Posterior cingulate gyrus (tissue), 11 donors: ENCODE data around the gene IFI44.

Experiments
- DNase-seq, 10 donors: peaks; one replicate each; pipeline versions ENCODE4 v3.0.0 to v3.0.0-alpha.2; 2020 to 2021; ENCODE audit warnings: mixed read lengths in 3 of 10
- intact Hi-C: fragments of 100-400 bp; cut with DNase I; formaldehyde crosslinking; loops from one replicate; pipeline ENCODE4 v1.15.1; 2023

Gene IFI44, protein sequence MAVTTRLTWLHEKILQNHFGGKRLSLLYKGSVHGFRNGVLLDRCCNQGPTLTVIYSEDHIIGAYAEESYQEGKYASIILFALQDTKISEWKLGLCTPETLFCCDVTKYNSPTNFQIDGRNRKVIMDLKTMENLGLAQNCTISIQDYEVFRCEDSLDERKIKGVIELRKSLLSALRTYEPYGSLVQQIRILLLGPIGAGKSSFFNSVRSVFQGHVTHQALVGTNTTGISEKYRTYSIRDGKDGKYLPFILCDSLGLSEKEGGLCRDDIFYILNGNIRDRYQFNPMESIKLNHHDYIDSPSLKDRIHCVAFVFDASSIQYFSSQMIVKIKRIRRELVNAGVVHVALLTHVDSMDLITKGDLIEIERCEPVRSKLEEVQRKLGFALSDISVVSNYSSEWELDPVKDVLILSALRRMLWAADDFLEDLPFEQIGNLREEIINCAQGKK

DNA sequence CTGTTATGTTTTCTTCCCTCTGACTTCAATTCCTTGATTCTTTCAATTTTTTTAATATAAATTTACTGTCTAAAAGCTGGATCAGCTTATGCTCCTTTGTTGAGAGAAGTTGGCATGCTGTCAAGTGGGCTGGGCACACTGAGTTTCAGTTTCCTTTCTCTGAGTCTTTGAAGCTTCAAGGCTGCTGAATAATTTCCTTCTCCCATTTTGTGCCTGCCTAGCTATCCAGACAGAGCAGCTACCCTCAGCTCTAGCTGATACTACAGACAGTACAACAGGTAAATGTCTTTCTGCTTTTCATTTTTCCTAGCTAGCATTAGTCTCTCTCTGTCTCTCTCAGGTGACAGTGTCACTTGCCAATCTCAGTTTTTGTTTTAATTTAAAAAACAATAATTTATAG is at the start of gene IFI44:
TSS of gene IFI44 (plus strand) at position 204 of the 400 bp plus-strand sequence. CDS start 365 bp downstream, outside the sequence.
- intact Hi-C loops: loop anchor here (5.0 kb wide), 1 partner anchor 32 kb away; no protein-coding TSS in a partner anchor
- peak in 7 of 10 donors; percentile 27 to 83 (median 40) for DNase-seq

DNA sequence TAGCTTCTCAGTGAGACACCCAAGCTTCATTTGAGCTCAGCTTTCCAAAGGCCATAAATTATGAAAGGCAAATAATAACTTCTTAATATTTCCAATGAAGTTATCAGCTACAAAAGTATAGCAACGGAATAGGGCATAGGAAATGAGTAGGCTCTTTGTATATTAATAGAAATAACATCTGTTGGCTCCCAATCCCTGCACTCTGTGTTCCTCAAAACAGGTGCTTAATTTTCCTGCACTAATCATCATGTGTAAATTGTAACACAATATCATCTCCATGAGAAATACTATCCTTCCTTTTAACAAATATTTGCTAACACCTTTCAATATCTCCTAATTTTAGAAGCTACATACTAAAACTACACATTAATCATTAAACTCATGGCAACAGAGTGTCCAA is 48.6 kb upstream of the IFI44 start:
- intact Hi-C loops: no loop called here
- DNase-seq: no peak

DNA sequence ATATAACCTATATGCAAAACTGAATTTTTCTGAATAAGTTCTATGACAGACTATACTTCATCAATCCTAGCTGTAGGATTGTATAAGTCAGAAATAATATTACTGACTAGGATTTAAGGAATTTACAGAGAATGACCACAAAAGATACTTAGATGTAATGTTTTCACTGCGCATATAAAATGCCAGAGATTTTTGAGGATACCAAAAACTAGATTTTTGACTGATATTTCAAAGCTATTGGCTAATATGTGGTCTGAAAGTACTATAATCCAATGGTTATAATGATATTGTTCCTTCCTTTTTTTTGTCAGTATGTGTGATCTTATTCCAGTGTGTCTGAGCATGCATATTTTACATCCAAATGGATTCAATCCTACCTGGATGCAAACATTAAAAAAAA is 46.4 kb upstream of the IFI44 start:
- intact Hi-C loops: no loop called here
- no peak for DNase-seq

DNA sequence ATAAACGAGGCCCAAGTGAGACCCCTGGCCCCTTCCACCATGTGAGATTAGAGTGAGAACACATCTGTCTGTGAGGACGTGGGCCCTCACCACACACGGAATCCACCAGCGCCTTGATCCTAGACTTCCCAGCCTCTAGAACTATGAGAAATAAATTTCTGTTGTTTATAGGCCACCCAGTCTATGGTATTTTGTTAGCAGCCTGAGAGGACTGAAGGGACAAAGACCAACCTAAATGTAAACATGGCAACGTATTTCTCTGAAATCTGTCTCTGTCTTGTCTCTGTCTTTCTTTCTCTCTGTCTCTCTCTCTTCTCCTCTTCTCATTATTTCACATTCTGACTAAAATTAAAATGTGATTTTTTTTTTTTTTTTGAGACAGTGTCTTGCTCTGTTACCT is 45.0 kb upstream of the IFI44 start:
- intact Hi-C loops: loop anchor here (5.0 kb wide), 1 partner anchor 472 kb away; no protein-coding TSS in a partner anchor
- DNase-seq: no peak

DNA sequence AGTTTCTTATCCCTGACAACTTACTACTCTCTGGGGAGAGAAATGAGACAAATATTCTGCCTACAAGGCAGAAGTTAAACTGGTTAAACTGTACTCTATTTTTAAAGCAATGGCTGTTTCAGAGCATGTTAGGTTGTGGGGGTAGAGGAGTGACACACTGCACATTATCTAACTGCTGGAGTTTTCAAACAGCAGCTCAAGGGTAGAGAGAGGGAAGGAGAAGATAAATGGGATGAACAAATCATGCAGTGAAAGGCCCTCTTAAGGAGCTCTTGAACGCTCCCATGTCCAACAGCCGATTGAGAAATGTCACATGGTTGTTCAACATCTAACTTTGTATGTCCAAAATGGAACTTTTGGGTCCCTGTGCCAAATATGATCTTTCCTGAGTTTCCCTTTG is 43.4 kb upstream of the IFI44 start:
- intact Hi-C loops: loop anchor here (5.0 kb wide), 1 partner anchor 474 kb away; no protein-coding TSS in a partner anchor
- DNase-seq: no peak

DNA sequence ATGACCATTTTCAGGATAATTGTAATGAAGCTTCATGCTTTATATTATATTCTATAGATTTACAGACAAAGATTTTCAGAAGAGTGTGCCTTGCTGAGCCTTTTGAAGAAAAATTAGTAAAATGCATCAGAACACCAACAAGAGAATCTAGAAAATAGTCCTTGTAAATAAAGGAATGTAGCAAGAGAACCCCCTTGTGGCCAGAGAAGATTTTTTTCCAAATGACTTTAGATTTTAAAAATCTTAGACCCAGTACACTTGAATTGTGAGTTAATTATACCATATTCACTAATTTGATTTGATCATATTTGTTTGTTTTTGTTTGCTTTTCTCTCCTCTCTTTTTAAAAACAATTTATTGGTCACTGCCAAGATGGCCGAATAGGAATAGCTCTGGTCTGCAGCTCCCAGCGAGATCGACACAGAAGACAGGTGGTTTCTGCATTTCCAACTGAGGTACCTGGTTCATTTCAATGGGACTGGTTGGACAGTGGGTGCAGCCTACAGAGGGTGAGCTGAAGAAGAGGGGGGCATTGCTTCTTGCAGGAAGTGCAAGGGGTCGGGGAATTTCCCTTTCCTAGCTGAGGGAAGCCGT is 42.2 kb upstream of the IFI44 start:
- intact Hi-C loops: loop anchor here (1.0 to 5.0 kb wide), 2 partner anchors 462 to 475 kb away; no protein-coding TSS in a partner anchor
- no peak for DNase-seq

DNA sequence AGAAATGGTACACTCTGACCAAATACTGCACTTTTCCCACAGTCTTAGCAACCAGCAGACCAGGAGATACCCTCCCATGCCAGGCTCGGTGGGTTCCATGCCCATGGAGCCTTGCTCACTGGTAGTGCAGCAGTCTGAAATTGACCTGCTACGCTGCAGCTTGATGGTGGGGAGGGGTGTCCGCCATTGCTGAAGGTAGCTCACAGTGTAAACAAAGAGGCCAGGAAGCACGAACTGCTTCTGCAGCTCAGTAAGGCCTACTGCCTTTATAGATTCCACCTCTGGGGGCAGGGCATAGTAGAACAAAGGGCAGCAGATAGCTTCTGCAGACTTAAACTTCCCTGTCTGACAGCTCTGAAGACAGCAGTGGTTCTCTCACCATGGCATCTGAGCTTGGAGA is 41.7 kb upstream of the IFI44 start:
- intact Hi-C loops: loop anchor here (1.0 to 5.0 kb wide), 2 partner anchors 463 to 476 kb away; no protein-coding TSS in a partner anchor
- peak in 2 of 10 donors; percentile 47 to 48 for DNase-seq

DNA sequence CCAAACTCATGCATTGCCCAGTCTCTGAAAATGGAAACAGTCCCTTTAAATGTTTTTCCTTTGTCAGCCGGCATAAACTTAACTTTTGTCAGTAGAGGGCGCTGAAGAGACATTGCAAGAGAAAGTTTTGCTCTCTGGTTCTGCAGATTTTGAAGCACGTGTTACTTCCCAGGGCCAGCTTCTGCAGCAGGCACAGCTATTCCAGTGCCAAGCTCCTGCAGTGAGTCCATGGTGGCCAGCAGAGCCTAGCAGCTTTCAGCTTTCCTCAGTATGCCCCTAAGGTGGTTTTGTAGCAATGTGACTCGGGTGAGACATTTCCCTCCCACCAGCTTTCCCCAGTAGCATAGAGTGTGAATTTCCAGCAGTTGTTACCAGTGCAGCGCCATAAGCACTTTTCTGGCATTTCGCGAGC is 32.0 kb upstream of the IFI44 start:
- DNase-seq: peak in 9 of 10 donors; percentile 30 to 91 (median 53)
- intact Hi-C loops: loop anchor here (1.0 to 5.0 kb wide), 2 partner anchors 35 to 60 kb away; no protein-coding TSS in a partner anchor

DNA sequence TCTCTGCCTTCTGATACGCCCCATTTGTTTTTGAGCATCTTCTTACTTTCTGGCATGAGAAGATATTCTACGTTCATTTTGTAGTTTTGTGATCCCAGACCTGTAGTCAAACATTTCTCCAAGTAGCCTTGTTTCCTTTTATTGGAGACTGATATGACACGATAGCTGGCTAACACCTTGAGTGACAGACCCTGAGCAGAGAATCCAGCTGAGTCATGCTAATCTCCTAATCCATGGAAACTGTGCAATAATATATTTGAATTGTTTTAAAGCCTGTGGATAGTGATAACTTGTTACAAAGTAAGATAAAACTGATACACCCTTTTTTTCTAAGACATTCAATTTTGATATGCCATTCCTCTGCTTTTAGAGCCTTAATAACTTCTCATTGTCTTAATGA is 30.6 kb upstream of the IFI44 start:
- DNase-seq: no peak
- intact Hi-C loops: loop anchor here (5.0 kb wide), 1 partner anchor 33 kb away; no protein-coding TSS in a partner anchor

DNA sequence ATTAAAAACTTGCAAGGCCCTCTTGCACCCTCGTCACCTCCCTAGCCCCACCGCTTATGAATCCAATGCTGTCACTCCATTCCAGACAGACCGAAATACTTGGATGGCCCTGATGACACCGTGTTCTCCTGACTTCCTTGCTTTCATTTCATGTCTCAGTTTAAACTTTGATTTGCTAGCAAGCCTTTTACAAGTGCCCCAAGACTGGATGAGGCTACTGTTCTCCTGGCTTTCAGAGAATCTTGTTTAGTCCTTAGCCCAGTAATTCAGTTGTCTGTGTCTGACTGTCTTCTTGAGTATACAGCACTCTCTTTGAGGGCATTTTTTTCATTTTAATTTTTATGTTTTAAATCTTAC is 30.2 kb upstream of the IFI44 start:
- no peak for DNase-seq
- intact Hi-C loops: loop anchor here (5.0 kb wide), 1 partner anchor 33 kb away; no protein-coding TSS in a partner anchor

DNA sequence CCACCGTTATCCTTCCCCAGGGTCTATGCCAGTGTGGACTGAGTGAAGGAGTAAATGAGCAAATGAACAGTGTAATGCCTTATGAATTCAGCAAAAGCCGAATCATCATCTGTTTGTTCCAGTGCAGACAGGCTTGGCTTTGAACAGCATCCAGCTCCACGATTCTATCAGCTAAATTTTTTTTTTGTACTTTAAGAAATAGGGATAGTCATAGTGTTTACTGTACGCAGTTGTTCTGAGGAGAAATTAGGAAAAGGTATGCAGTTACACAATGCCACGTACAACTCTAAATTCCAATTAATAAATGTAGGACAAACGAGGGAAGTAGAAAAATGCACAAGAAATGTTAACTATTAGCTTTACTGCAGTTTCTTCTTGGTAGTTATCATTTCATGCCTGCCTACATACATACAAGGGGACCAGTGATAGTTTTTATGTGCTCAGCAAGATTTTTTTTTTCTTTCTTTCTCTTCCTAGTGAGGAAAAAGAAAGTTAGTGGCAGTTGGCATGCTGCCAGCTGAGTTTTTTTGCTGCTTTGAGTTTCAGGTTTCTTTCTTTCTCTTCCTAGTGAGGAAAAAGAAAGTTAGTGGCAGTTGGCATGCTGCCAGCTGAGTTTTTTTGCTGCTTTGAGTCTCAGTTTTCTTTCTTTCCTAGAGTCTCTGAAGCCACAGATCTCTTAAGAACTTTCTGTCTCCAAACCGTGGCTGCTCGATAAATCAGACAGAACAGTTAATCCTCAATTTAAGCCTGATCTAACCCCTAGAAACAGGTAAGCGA is 29.6 kb upstream of the IFI44 start, which contains the start of gene IFI44L:
TSS of gene IFI44L (plus strand) at position 646 of the 777 bp plus-strand sequence. CDS start 7,468 bp downstream, outside the sequence.
- intact Hi-C loops: loop anchor here (5.0 kb wide), 1 partner anchor 32 kb away; no protein-coding TSS in a partner anchor
- DNase-seq: no peak

DNA sequence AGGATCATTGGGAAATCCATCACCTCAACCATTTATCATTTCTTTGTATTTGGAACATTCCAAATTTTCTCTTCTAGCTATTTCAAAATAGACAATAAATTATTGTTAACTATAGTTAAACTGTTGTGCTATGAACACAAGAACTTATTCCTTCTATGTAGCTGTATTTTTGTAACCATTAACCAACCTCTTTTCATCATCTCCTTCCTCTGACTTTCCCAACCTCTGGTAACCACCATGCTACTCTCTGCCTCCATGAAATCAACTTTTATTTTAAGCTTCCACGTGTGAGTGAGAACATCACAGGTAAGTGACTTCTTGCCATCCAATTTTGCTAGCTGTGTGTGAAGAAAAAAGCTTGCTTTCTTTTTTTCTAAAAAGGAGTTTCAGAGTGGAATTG is 29.0 kb upstream of the IFI44 start:
- intact Hi-C loops: no loop called here
- DNase-seq: no peak

DNA sequence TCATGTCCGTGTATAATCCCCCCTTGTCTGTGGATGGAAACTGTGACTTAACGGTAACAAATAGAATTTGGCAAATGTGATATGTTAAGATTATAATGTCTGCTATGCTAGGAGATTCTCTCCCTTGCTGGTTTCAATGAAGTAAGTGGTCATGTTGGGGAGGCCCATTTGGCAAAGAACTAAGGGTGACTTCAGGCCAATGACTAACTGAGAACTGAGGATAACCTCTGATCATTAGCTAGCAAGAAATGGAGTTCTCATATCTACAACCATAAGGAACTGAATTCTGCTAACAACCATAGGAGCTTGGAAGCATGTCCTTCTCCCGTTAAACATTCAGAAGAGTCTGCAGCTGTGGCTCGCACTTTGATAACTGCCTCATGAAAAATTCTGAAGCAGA is 27.1 kb upstream of the IFI44 start:
- DNase-seq: no peak
- intact Hi-C loops: no loop called here

DNA sequence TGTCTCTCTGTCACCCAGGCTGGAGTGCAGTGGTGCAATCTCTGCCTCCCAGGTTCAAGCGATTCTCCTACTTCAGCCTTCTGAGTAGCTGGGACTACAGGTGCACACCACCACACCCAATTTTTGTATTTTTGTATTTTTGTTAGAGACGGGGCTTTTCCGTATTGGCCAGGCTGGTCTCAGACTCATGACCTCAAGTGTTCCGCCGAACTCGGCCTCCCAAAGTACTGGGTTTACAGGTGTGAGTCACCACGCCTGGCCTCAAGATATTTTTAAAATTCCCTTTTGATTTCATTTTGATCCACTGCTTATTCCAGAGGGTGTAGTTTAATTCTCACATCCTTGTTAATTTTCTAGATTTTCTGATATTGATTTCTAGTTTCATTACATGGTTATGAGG is 25.6 kb upstream of the IFI44 start:
- DNase-seq: peak in 1 of 10 donors; percentile 44

DNA sequence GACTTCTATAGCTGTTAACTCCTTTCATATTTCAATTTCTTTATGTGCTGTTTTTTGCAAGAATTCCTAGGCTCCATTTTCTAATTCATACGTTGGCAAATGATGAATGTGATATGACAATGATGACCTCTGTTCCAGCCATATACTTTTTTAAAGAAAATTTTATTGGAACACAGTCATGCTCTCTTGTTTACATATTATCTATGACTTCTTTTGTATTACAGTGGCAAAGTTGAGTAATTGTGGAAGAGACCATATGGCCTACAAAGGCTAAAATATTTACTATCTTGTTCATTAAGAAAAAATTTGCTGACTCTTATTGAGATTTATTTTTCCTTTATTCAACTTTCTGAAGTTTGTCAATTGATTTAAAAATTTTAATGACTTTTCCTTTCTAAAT is 22.3 kb upstream of the IFI44 start:
- DNase-seq: no peak
- intact Hi-C loops: no loop called here

More for the DNA sequence above, 25.6 kb upstream of the IFI44 start:
- intact Hi-C loops: no loop called here

DNA sequence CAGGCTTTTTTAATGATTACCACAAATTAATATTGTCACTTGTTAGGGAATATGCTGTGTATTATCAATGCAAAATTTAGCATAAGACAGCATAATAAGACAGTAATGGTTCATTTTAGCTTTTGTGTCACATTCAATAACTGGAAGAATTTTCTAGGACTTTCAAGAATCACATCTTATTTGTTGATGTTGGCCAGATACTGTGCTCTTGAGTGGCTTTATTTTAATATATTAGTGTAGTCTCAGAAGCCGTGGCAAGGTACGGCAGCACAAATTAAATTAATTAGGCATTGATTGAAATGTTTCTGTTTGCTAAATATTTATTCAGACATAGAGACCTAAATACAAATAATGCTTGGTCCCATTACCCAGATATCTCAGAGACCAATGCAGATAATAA is 19.0 kb upstream of the IFI44 start:
- no peak for DNase-seq
- intact Hi-C loops: no loop called here

DNA sequence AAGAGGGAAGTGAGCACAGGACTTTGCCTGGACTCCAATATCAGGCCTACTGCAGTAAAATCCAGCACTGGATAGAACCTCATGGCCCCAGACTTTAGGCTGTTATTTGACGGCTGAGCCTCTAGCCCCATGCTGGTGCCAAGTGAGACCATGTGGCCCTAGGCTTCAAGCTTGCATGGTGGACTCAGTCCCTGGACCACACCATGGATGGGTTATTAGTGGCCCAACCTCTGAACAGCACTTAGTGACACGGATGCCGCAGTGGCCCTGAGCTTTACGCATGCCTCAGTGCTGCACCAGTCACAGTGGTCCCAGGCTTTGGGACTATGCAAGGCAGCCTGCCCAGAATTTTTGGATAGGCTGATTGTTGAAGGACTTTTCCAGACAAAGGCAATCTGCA is 16.4 kb upstream of the IFI44 start:
- DNase-seq: no peak
- intact Hi-C loops: no loop called here

DNA sequence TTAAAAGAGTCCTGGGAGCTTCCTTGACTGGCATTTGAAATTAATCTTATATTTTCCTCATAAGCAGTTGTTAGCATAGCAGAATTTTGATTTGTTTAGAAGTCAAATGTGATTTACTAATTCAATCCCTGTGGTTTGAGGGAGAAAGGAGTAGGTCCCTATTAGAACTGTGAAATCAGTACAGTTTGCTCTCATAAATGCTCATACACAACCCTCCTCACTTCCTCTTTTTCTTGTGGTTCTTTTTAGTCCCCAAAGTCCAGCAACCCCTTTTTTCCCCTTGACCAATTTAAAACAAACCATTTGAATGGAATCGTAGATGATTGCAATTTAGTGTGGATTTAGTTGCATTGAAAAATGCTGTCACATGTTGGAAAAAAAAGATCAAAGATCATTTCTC is 9.2 kb upstream of the IFI44 start:
- intact Hi-C loops: no loop called here
- no peak for DNase-seq

DNA sequence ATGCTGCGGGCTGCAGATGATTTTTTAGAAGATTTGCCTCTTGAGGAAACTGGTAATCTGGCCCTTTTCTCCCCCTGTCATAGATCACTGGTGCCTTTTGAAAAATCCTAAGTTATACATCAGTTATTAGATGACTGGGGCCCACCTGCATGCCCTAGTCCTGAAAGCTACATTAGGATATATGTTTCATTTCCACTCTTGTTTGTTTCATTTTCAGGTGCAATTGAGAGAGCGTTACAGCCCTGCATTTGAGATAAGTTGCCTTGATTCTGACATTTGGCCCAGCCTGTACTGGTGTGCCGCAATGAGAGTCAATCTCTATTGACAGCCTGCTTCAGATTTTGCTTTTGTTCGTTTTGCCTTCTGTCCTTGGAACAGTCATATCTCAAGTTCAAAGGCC is 8.1 kb upstream of the IFI44 start:
- intact Hi-C loops: no loop called here
- DNase-seq: no peak

DNA sequence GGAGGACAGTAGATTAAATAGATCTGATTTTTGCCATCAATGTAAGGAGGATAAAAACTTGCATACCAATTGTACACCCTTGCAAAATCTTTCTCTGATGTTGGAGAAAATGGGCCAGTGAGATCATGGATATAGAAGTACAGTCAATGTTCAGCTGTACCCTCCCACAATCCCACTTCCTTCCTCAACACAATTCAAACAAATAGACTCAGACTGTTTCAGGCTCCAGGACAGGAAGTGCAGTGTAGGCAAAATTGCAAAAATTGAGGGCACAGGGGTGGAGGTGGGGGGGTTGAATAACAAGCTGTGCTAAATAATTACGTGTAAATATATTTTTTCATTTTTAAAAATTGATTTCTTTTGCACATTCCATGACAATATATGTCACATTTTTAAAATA is 3.9 kb upstream of the IFI44 start:
- intact Hi-C loops: no loop called here
- DNase-seq: no peak

DNA sequence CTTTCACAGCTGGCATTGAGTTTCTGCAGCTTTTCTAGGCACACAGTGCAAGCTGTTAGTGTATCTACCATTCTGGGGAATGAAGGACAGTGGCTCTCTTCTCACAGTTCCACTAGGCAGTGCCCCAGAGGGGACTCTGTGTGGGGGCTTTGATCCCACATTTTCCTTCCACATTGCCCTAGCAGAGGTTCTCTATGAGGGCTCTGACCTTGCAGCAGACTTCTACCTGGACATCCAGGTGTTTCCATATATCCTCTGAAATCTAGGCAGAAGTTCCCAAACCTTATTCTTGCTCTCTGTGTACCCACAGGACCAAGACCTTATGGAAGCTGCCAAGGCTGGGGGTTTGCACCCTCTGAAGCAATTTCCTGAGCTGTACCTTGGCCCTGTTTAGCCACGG is 2.4 kb upstream of the IFI44 start:
- no peak for DNase-seq
- intact Hi-C loops: no loop called here
